Gastroesophageal sphincter (tissue), 3 donors: ENCODE results near the gene KLF7.

Experiments
- CTCF ChIP-seq, 4 experiments: fragments of 200-600 bp in 2 of 4; fragments of 450-650 bp in 2 of 4; sonication (generic) in 1 of 4; IDR thresholded peaks; one replicate each; pipeline ENCODE4 v1.5.1; 2017 to 2019; ENCODE audit warnings: antibody characterized with exemption in 4 of 4, mild to moderate bottlenecking in 2 of 4, moderate library complexity in 2 of 4
- POLR2AphosphoS5 ChIP-seq: sonication (generic); formaldehyde crosslinking; IDR thresholded peaks from one replicate; pipeline ENCODE4 v1.6.1; 2017; ENCODE audit warnings: antibody characterized with exemption

GRCh38 chr2:207071820-207072219, 93.9 kb downstream of the KLF7 start:
- TF ChIP-seq CTCF (IDR thresholded peaks at IDR 0.05): no peak
- no peak for TF ChIP-seq POLR2AphosphoS5
